ENCODE measurements around the gene PXDN.

Gene PXDN

GRCh38 chr2:1691366-1691765 lies 52.9 kb downstream of the PXDN start:
- DNase-seq, result no peak
- Histone ChIP-seq H3K4me3 (ENCODE audit: control insufficient read depth in 1 of 7, extremely low read depth in 1 of 7, insufficient read depth in 4 of 7, low read depth in 2 of 7, low read length in 6 of 7) (no peak overlapping the region), H3K36me3 (ENCODE audit: control insufficient read depth in 4 of 4, insufficient read depth in 4 of 4, low read length in 3 of 4) (peaks cover 0 to 17% (median 7%) of the 10 kb centered on the region in 4 experiments), H3K27ac (ENCODE audit: insufficient read depth in 1 of 2, low read depth in 1 of 2, low read length in 2 of 2, poor library complexity in 1 of 2, severe bottlenecking in 2 of 2) (no peak overlapping the region), H3K27me3 (replicated peaks in 2 of 5; ENCODE audit: control insufficient read depth in 4 of 5, insufficient read depth in 5 of 5, low read length in 4 of 5) (no peaks in the 10 kb centered on the region), H3K9me3 (ENCODE audit: control extremely low read depth in 1 of 5, control insufficient read depth in 4 of 5, insufficient read depth in 2 of 5, low read depth in 1 of 5, low read length in 4 of 5) (peaks cover 0 to 2% (median 0%) of the 10 kb centered on the region in 5 experiments), H3K4me1 (ENCODE audit: control extremely low read depth in 1 of 4, control insufficient read depth in 4 of 4, insufficient read depth in 4 of 4, low read length in 3 of 4) (no peaks in the 10 kb centered on the region)
- POLR2A ChIA-PET, result interaction anchor here (0.7 kb wide), 1 partner anchor 91 kb away, joined by 4 read pairs; no protein-coding TSS in a partner anchor
- CTCF ChIA-PET, result interaction anchor here (1.3 kb wide), 1 partner anchor 44 kb away, joined by 3 read pairs; no protein-coding TSS in a partner anchor
- WGBS (ENCODE audit: insufficient coverage), result 94% methylated on average over 8 of the region's 9 CpGs

- H3K27ac ChIP-seq (ENCODE audit: insufficient read depth in 1 of 2, low read depth in 1 of 2, low read length in 2 of 2, poor library complexity in 1 of 2, severe bottlenecking in 2 of 2), result no peak overlapping the region
- DNase-seq, result no peak
- no peak overlapping the region for H3K4me3 ChIP-seq (ENCODE audit: control insufficient read depth in 1 of 7, extremely low read depth in 1 of 7, insufficient read depth in 4 of 7, low read depth in 2 of 7, low read length in 6 of 7)
- peaks cover 0 to 17% (median 7%) of the 10 kb centered on the region in 4 experiments for H3K36me3 ChIP-seq (ENCODE audit: control insufficient read depth in 4 of 4, insufficient read depth in 4 of 4, low read length in 3 of 4)
- no peaks in the 10 kb centered on the region for H3K27me3 ChIP-seq (replicated peaks in 2 of 5; ENCODE audit: control insufficient read depth in 4 of 5, insufficient read depth in 5 of 5, low read length in 4 of 5)
- H3K9me3 ChIP-seq (ENCODE audit: control extremely low read depth in 1 of 5, control insufficient read depth in 4 of 5, insufficient read depth in 2 of 5, low read depth in 1 of 5, low read length in 4 of 5), result no peaks in the 10 kb centered on the region
- H3K4me1 ChIP-seq (ENCODE audit: control extremely low read depth in 1 of 4, control insufficient read depth in 4 of 4, insufficient read depth in 4 of 4, low read length in 3 of 4), result no peaks in the 10 kb centered on the region
- ChIA-PET POLR2A (no interaction called here), CTCF (no interaction called here)
- 97% methylated on average over 6 of the region's 10 CpGs for WGBS (ENCODE audit: insufficient coverage)
Observed at GRCh38 chr2:1690056-1690775, 54.1 kb downstream of the PXDN start.

GRCh38 chr2:1688859-1689258 lies 55.5 kb downstream of the PXDN start:
- H3K4me1 ChIP-seq (ENCODE audit: control extremely low read depth in 1 of 4, control insufficient read depth in 4 of 4, insufficient read depth in 4 of 4, low read length in 3 of 4), result no peaks in the 10 kb centered on the region
- 98% methylated on average over 6 of the region's 10 CpGs for WGBS (ENCODE audit: insufficient coverage)
- H3K36me3 ChIP-seq (ENCODE audit: control insufficient read depth in 4 of 4, insufficient read depth in 4 of 4, low read length in 3 of 4), result peaks cover 0 to 17% (median 7%) of the 10 kb centered on the region in 4 experiments
- CTCF ChIA-PET, result no interaction called here
- no peak overlapping the region for H3K27ac ChIP-seq (ENCODE audit: insufficient read depth in 1 of 2, low read depth in 1 of 2, low read length in 2 of 2, poor library complexity in 1 of 2, severe bottlenecking in 2 of 2)
- H3K9me3 ChIP-seq (ENCODE audit: control extremely low read depth in 1 of 5, control insufficient read depth in 4 of 5, insufficient read depth in 2 of 5, low read depth in 1 of 5, low read length in 4 of 5), result no peaks in the 10 kb centered on the region
- H3K4me3 ChIP-seq (ENCODE audit: control insufficient read depth in 1 of 7, extremely low read depth in 1 of 7, insufficient read depth in 4 of 7, low read depth in 2 of 7, low read length in 6 of 7), result no peak overlapping the region
- H3K27me3 ChIP-seq (replicated peaks in 2 of 5; ENCODE audit: control insufficient read depth in 4 of 5, insufficient read depth in 5 of 5, low read length in 4 of 5), result no peaks in the 10 kb centered on the region
- no peak for DNase-seq
- POLR2A ChIA-PET, result no interaction called here

GRCh38 chr2:1688161-1688560 lies 56.2 kb downstream of the PXDN start:
- POLR2A ChIA-PET, result no interaction called here
- 95% methylated on average over 11 of the region's 11 CpGs for WGBS (ENCODE audit: insufficient coverage)

DNA sequence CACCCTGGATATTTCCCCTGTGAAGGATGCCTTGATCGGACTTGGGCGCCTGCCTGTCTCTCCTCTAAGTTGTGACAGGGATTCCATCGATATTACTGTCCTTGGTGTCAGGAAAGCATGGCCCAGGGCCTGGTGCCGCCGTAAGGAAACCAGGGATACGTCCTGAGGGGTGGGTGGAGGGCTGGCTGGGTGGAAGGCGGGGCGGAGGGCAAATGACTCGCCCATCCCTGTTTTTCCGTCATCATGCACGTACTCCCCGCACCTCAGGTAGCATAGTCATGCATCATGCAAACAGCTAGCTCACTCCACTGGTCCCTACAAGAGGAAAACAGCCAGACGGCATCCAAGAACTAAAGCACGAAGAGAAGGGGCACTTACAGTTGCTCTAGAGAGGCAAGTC lies 57.1 kb downstream of the PXDN start:
- Histone ChIP-seq H3K27ac (ENCODE audit: insufficient read depth in 1 of 2, low read depth in 1 of 2, low read length in 2 of 2, poor library complexity in 1 of 2, severe bottlenecking in 2 of 2) (no peak overlapping the region), H3K4me3 (ENCODE audit: control insufficient read depth in 1 of 7, extremely low read depth in 1 of 7, insufficient read depth in 4 of 7, low read depth in 2 of 7, low read length in 6 of 7) (no peak overlapping the region), H3K36me3 (ENCODE audit: control insufficient read depth in 4 of 4, insufficient read depth in 4 of 4, low read length in 3 of 4) (peaks cover 0 to 11% (median 4%) of the 10 kb centered on the region in 4 experiments), H3K27me3 (replicated peaks in 2 of 5; ENCODE audit: control insufficient read depth in 4 of 5, insufficient read depth in 5 of 5, low read length in 4 of 5) (no peaks in the 10 kb centered on the region), H3K4me1 (ENCODE audit: control extremely low read depth in 1 of 4, control insufficient read depth in 4 of 4, insufficient read depth in 4 of 4, low read length in 3 of 4) (no peaks in the 10 kb centered on the region), H3K9me3 (ENCODE audit: control extremely low read depth in 1 of 5, control insufficient read depth in 4 of 5, insufficient read depth in 2 of 5, low read depth in 1 of 5, low read length in 4 of 5) (no peaks in the 10 kb centered on the region)
- 97% methylated on average over 14 of the region's 14 CpGs for WGBS (ENCODE audit: insufficient coverage)
- POLR2A ChIA-PET, result no interaction called here
- DNase-seq, result no peak
- CTCF ChIA-PET, result no interaction called here

More at GRCh38 chr2:1688161-1688560, 56.2 kb downstream of the PXDN start:
- DNase-seq, result no peak
- H3K9me3 ChIP-seq (ENCODE audit: control extremely low read depth in 1 of 5, control insufficient read depth in 4 of 5, insufficient read depth in 2 of 5, low read depth in 1 of 5, low read length in 4 of 5), result no peaks in the 10 kb centered on the region
- no peak overlapping the region for H3K27ac ChIP-seq (ENCODE audit: insufficient read depth in 1 of 2, low read depth in 1 of 2, low read length in 2 of 2, poor library complexity in 1 of 2, severe bottlenecking in 2 of 2)
- H3K36me3 ChIP-seq (ENCODE audit: control insufficient read depth in 4 of 4, insufficient read depth in 4 of 4, low read length in 3 of 4), result peaks cover 0 to 17% (median 7%) of the 10 kb centered on the region in 4 experiments
- H3K4me1 ChIP-seq (ENCODE audit: control extremely low read depth in 1 of 4, control insufficient read depth in 4 of 4, insufficient read depth in 4 of 4, low read length in 3 of 4), result no peaks in the 10 kb centered on the region
- CTCF ChIA-PET, result no interaction called here
- H3K27me3 ChIP-seq (replicated peaks in 2 of 5; ENCODE audit: control insufficient read depth in 4 of 5, insufficient read depth in 5 of 5, low read length in 4 of 5), result no peaks in the 10 kb centered on the region
- H3K4me3 ChIP-seq (ENCODE audit: control insufficient read depth in 1 of 7, extremely low read depth in 1 of 7, insufficient read depth in 4 of 7, low read depth in 2 of 7, low read length in 6 of 7), result no peak overlapping the region

DNA sequence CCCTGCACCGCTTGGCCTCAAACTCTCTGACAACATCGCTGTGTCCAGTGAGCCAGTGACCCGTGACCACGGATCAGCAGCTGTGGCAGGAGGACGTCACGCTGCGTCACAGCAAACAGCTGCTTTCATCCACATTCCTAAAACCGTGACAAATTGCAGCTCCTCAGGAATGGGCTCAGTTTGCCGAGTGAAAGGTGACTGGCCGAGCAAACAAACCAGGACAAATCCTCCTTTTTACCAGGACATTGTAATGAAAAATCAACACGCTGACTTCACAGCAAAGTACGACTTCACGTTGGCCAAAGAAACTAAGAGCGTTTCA lies 57.6 kb downstream of the PXDN start:
- Histone ChIP-seq H3K9me3 (ENCODE audit: control extremely low read depth in 1 of 5, control insufficient read depth in 4 of 5, insufficient read depth in 2 of 5, low read depth in 1 of 5, low read length in 4 of 5) (no peaks in the 10 kb centered on the region), H3K27me3 (replicated peaks in 2 of 5; ENCODE audit: control insufficient read depth in 4 of 5, insufficient read depth in 5 of 5, low read length in 4 of 5) (no peaks in the 10 kb centered on the region), H3K4me3 (ENCODE audit: control insufficient read depth in 1 of 7, extremely low read depth in 1 of 7, insufficient read depth in 4 of 7, low read depth in 2 of 7, low read length in 6 of 7) (no peak overlapping the region), H3K4me1 (ENCODE audit: control extremely low read depth in 1 of 4, control insufficient read depth in 4 of 4, insufficient read depth in 4 of 4, low read length in 3 of 4) (no peaks in the 10 kb centered on the region), H3K36me3 (ENCODE audit: control insufficient read depth in 4 of 4, insufficient read depth in 4 of 4, low read length in 3 of 4) (peaks cover 0 to 11% (median 4%) of the 10 kb centered on the region in 4 experiments), H3K27ac (ENCODE audit: insufficient read depth in 1 of 2, low read depth in 1 of 2, low read length in 2 of 2, poor library complexity in 1 of 2, severe bottlenecking in 2 of 2) (no peak overlapping the region)
- 98% methylated on average over 13 of the region's 14 CpGs for WGBS (ENCODE audit: insufficient coverage)
- DNase-seq, result no peak
- CTCF ChIA-PET, result no interaction called here
- POLR2A ChIA-PET, result no interaction called here

DNA sequence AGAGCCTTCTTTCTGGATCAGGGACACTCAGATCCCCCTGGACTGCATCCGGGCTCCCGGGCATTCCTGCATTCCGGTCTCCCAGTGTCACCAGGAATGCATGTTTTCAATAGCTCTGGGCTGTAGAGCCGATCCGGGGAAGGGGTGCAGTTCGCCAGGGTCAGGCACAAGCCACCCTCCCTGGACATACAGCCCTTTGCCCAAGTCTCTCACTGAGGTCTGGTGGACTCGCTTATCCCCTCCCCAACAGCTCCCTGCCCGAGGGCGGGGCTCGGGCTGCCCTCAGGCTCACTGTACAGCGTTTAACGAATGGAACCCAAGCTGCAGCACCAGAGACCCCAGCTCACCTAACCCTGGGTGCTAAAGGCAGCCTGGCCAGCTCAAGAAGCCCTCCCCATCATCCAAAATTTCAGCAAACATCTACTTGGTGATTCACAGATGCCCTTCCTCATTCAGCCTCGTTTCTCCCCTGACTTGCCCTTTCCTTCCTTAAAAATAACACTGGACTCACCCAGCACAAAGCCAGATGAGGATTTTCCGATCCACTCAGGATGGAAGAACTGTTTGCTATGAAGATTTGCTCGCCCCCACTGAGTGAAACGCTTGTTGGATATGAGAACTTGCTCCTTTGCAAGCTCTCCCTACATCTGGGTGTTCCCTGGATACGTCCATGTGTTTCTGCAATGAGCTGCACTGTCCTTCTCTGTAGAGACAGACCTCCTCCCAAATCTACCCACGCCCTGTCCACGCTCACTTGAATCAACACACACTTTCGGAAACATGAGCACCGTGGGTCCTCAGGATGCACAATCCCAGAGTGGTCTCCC lies 58.1 kb downstream of the PXDN start:
- no peak overlapping the region for H3K4me3 ChIP-seq (ENCODE audit: control insufficient read depth in 1 of 7, extremely low read depth in 1 of 7, insufficient read depth in 4 of 7, low read depth in 2 of 7, low read length in 6 of 7)

More for the DNA sequence above, 58.1 kb downstream of the PXDN start:
- no peaks in the 10 kb centered on the region for H3K27me3 ChIP-seq (replicated peaks in 2 of 5; ENCODE audit: control insufficient read depth in 4 of 5, insufficient read depth in 5 of 5, low read length in 4 of 5)
- WGBS (ENCODE audit: insufficient coverage), result 92% methylated on average over 19 of the region's 21 CpGs
- H3K27ac ChIP-seq (ENCODE audit: insufficient read depth in 1 of 2, low read depth in 1 of 2, low read length in 2 of 2, poor library complexity in 1 of 2, severe bottlenecking in 2 of 2), result no peak overlapping the region
- CTCF ChIA-PET, result no interaction called here
- no peaks in the 10 kb centered on the region for H3K4me1 ChIP-seq (ENCODE audit: control extremely low read depth in 1 of 4, control insufficient read depth in 4 of 4, insufficient read depth in 4 of 4, low read length in 3 of 4)
- no peaks in the 10 kb centered on the region for H3K9me3 ChIP-seq (ENCODE audit: control extremely low read depth in 1 of 5, control insufficient read depth in 4 of 5, insufficient read depth in 2 of 5, low read depth in 1 of 5, low read length in 4 of 5)
- POLR2A ChIA-PET, result no interaction called here
- peaks cover 0 to 14% (median 1%) of the 10 kb centered on the region in 4 experiments for H3K36me3 ChIP-seq (ENCODE audit: control insufficient read depth in 4 of 4, insufficient read depth in 4 of 4, low read length in 3 of 4)
- DNase-seq, result no peak

Measured in common myeloid progenitor, CD34-positive (primary cell).